ENCODE results near the gene KCNE5. TPM values are rescaled to one million over a fixed set of nuclear protein-coding genes. Genes with fewer than 3 reads are reported as not detected.

KCNE5 gene, protein sequence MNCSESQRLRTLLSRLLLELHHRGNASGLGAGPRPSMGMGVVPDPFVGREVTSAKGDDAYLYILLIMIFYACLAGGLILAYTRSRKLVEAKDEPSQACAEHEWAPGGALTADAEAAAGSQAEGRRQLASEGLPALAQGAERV
- 0.16 and 0.24 TPM in 2 replicates for total RNA-seq

GRCh38 chrX:109624641-109625616, at the start of gene KCNE5:
Gene KCNE5, minus strand, starts transcription at chrX:109625172. Its CDS starts 152 bp downstream, at chrX:109625020.

Small RNAs within 50 kb of the gene (small RNA-seq; reads per million reads assigned to genes)
- not detected for gene AL118496.2

Other genes starting within 250 kb of the KCNE5 start
- gene GUCY2F, start 143.1 kb downstream of the KCNE5 start, total RNA-seq: under 0.01 TPM in 1 of 2 replicates, not detected in the other
- 12.5 and 13.0 TPM in 2 replicates for gene NXT2, start 88.3 kb downstream of the KCNE5 start, total RNA-seq
- 125 and 133 TPM in 2 replicates for gene ACSL4, start 108.1 kb upstream of the KCNE5 start, total RNA-seq